Lower leg skin (tissue), 4 donors: ENCODE data around the gene FGFRL1. TPM values are rescaled to one million over a fixed set of nuclear protein-coding genes. Genes with fewer than 3 reads are reported as not detected.

Experiments
- DNase-seq, 2 donors: peaks; one replicate each; pipeline ENCODE4 v3.0.0-alpha.2; 2019; ENCODE audit warnings: low spot score in 2 of 2
- H3K4me3 ChIP-seq: fragments of 200-600 bp; sonication (generic); 2 replicates; pipeline ENCODE4 v1.5.1; 2017; ENCODE audit warnings: mild to moderate bottlenecking, low read depth; ENCODE audit not compliant: poor library complexity, severe bottlenecking
- POLR2A ChIP-seq, 2 donors: fragments of 450-650 bp; IDR thresholded peaks; one replicate each; pipeline ENCODE4 v1.6.1; 2016 to 2017; ENCODE audit warnings: antibody characterized with exemption in 2 of 2, mild to moderate bottlenecking in 1 of 2, moderate library complexity in 1 of 2
- WGBS, 2 donors: methylation state at CpG; one replicate each; pipeline ENCODE4 v1.1.5; 2018; 5-methylcytosine and 5-hydroxymethylcytosine counted together
- intact Hi-C: fragments of 100-400 bp; cut with DNase I; formaldehyde crosslinking; loops from one replicate; pipeline ENCODE4 v1.15.0; 2023; ENCODE audit warnings: low total_unique reads
- total RNA-seq, 4 donors: library from RNA; depleted of rRNA; stranded (reverse); fragments of >200 nt; gene quantifications; one replicate each; pipeline ENCODE4 v1.1.0, GENCODE V29; 2016
- TF ChIP-seq, protein P1 (sequence below), 3 donors: fragments of 450-650 bp; IDR thresholded peaks; one replicate each; pipeline ENCODE4 v1.5.1; 2016; ENCODE audit warnings: antibody characterized with exemption in 3 of 3, mild to moderate bottlenecking in 3 of 3, moderate library complexity in 2 of 3

Gene FGFRL1
- total RNA-seq, 4 donors from 2014 or later = 7.4 to 13.7 (median 10.7) TPM

DNA sequence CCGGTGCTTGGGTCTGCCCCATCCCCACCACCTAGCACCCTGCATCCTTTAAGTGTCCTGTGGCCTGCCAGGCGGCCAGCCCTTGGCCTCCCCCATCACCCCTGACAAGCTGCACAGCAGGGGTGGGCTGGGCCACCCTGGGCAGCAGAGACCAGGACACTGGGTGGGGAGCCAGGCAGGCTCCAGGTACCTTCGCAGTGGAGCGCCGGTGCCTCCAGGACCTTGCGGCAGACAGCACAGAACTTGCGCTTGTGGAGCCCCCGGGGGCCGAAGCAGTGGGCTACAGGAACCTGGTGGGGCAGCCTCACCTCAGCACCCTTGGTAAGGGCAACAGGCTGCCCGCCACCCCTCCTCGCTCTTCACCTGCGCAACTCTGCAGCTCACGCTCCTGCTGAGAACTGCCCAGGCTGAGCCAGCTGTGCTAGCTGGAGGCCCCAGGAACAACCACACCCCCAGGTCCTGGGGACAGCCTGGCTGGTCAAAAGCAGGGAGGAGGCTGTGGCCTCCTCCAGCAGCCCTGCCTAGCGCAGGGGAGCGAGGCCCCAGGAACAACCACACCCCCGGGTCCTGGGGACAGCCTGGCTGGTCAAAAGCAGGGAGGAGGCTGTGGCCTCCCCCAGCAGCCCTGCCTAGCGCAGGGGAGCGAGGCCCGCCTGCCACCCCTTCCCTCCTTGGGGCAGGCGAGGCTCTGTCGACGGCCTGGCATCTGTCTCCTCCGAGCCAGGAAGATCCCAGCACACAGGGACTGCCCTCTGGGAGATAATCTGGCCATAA is 42.6 kb upstream of the FGFRL1 start:
- DNase-seq = no peak
- WGBS, 2 donors = 91 to 97% methylated on average over 10 to 15 of the region's 23 CpGs
- no peak for TF ChIP-seq POLR2A (IDR thresholded peaks at IDR 0.05)
- TF ChIP-seq, protein P1, sequence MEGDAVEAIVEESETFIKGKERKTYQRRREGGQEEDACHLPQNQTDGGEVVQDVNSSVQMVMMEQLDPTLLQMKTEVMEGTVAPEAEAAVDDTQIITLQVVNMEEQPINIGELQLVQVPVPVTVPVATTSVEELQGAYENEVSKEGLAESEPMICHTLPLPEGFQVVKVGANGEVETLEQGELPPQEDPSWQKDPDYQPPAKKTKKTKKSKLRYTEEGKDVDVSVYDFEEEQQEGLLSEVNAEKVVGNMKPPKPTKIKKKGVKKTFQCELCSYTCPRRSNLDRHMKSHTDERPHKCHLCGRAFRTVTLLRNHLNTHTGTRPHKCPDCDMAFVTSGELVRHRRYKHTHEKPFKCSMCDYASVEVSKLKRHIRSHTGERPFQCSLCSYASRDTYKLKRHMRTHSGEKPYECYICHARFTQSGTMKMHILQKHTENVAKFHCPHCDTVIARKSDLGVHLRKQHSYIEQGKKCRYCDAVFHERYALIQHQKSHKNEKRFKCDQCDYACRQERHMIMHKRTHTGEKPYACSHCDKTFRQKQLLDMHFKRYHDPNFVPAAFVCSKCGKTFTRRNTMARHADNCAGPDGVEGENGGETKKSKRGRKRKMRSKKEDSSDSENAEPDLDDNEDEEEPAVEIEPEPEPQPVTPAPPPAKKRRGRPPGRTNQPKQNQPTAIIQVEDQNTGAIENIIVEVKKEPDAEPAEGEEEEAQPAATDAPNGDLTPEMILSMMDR (IDR thresholded peaks at IDR 0.05) = no peak
- intact Hi-C loops = no loop called here
- H3K4me3 ChIP-seq = no peak overlapping the region

DNA sequence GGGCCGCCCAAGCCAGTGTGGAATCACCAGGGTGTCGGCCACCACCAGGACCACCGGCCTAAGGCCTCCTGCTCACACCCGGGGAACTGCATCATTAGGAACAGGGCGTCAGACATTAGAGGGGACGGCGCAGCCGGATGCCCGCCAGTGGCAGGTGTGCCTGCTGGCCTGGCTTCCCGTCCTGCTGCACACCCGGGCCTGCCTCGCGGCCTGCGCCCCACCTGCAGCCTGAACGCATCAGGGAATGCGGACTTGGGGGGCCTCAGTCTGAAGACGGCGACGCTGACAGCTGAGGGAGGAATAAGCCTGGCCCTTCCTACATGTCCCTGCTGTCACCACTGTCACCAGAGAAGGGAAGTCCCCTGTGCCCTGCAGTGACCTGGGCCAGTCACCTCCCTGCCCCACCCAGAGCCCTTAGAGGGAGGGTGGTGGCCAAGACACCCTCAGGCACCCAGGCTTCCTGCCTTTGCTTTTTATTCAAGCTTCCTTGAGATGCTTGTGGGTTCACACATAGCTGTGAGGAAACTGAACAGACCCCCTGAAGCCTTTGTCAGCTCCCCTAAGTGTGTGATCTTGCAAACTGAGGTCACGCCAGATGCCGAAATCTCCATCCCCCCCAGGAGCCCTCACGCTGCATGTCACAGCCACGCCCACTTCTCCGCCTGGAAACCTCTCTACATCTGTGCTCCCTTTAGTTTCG is 41.2 kb upstream of the FGFRL1 start:
- DNase-seq = no peak
- no peak for TF ChIP-seq POLR2A (IDR thresholded peaks at IDR 0.05)
- TF ChIP-seq, protein P1 (IDR thresholded peaks at IDR 0.05) = no peak
- intact Hi-C loops = no loop called here
- 89 to 90% methylated on average over 19 to 25 of the region's 25 CpGs for WGBS, 2 donors
- no peak overlapping the region for H3K4me3 ChIP-seq

DNA sequence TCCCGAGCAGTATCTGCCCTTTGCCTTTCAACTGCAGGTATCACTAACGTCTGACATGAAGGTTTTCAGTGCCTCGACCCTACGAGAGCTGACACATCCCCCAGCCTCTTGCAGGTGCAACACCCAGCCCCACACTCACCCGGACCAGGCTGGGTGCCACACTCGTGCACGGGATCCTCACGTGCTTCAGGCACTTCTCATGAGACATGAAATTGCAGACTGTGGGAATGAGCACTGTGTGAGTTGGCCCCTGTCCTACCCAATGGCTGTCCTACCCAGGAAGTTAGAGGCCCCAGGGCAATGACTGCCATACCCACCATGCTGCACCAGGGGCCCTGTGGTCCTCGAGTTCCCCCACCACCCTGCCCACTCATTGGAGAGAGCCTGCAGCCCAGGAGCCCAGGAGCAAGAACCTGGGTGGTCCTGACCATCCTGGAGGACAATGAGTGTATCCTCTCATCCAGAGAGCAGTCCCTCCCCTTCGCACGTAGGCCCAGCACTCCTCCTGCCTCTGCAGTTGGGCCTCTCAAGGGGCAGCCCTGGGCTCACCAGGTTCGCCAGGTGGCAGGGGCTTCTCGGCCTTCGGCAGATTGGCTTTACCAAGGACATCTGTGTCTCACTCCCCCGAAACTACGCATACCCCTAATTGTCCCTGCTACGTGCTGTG is 40.4 kb upstream of the FGFRL1 start:
- intact Hi-C loops = no loop called here
- no peak for TF ChIP-seq POLR2A (IDR thresholded peaks at IDR 0.05)
- TF ChIP-seq, protein P1 (IDR thresholded peaks at IDR 0.05) = no peak
- 65% methylated on average over 15 to 17 of the region's 17 CpGs for WGBS, 2 donors
- H3K4me3 ChIP-seq = no peak overlapping the region
- no peak for DNase-seq

DNA sequence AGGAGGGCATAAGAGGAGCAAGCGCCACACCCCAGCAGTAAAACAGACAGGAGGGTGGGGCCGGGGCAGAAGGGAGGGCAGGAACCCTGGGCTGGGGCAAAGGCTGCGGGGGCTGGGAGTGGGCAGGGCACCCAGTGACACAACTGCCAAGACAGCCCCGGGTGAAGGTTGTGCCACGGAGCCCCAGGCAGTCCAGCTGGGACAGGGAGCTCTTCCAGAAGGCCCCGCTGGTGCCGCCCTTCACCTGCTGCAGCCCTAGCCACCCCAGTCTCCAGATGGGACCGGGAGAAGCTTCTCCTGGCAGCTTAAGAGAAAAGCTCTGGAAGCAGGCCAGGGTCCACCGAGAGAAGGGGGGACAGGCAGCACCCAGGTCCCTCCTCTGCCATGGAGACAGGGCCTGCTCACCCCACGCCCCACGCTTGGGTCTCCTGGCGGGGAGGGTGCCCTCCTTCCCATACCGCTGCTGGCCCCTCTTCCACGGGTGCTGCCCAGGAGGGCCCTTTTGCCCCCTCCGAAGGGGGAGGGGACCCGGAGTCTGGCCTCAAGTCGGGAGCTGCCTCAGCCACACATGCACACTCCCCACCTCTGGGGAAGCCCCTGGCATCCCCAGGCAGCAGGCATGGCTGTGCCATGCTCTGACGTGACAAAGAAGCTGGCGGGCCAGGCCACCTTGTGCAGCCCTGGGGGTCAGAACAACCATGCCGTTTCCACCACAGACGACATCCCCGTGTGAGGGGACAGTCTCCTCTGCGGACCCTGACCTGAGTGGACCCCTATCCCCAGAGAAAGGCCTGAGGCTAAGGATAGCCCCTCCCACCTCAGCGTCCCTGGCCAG is 39.5 kb upstream of the FGFRL1 start:
- intact Hi-C loops = no loop called here
- WGBS, 2 donors = 37 to 44% methylated on average over 11 to 21 of the region's 24 CpGs
- no peak for DNase-seq
- no peak for TF ChIP-seq POLR2A (IDR thresholded peaks at IDR 0.05)
- TF ChIP-seq, protein P1 (IDR thresholded peaks at IDR 0.05) = no peak
- H3K4me3 ChIP-seq = no peak overlapping the region

DNA sequence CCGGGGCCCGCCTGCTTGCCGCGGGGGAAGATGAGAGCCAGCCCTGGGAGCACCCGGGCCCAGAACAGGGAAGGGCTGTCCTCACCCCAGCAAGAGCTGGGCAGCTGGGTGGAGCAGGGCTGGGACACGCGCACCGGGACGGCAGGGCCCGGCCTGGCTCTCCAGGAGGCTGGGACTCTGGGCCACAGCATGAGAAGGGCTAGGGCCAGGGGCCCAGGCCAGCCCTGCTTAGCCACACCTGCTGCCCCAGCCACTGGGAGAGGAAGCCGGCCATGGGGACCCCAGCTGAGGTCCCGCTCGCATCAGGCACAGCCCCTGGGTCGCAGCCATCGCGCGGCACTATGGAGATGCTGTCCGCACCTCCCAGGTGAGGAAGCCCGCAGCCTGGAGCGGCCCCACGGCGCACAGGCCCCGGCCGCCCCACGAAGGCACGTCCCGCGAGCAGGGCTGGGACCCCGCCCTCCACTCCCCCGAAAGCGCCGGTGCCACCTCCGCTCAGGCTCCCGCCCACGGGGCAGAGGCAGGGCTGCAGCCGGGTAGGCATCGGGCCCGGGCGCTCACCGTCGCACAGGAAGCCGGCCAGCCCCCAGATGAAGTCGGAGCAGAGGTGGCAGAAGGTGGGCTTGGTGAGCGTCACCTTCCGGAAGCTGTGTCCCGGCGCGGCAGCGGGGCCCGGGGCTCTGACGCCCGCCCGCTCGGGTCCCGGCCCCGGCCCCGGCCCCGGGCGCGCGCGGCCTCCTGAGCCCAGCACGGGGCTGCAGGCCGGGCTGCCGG is 38.6 kb upstream of the FGFRL1 start:
- peak overlapping the region; percentile 67 for H3K4me3 ChIP-seq
- no peak for TF ChIP-seq POLR2A (IDR thresholded peaks at IDR 0.05)
- TF ChIP-seq, protein P1 (IDR thresholded peaks at IDR 0.05) = no peak
- WGBS, 2 donors = 0% methylated on average over 11 of the region's 65 CpGs; no CpG with 5 or more reads in 1 of the 2 donors
- no peak for DNase-seq
- intact Hi-C loops = no loop called here
